GM21447 (cell line): ENCODE results near the gene DGCR6L.
"Not testable (repeated sequence)": the region's sequence is repeated elsewhere in the genome, so short reads cannot be mapped to it uniquely, and the experiment has no call there.

Source experiments
- ATAC-seq: cut with Tn5 transposase; IDR thresholded peaks from one replicate; pipeline ENCODE4 v1.9.1; 2021; ENCODE audit not compliant: unreplicated experiment

DGCR6L gene

DNA sequence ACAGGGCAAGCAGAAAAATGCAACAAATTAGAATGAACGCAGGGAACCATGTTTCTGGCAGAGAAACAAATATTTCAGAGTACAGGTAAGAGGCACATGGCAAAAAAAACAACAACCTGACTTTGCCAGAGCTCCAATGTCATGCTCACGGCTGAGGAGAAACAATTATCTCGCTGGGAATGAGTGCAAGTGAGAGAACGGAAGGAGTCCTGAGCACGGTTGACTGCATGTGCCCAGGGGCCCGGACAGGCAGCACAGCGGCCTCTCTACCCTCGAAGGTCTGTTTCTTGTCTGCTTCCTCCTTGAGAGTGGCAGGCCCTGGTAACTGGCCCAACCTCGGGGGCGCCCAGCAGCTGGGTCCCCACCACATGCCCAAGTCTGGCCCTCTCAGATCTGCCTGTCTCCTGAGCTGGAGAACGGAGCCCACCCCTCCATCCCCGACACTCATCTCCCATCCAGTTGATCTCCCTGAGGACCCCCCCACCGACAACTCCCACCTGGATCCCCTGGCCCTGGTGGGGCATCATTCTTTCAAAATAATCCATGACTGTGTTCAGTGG is 27.1 kb downstream of the DGCR6L start:
- no peak for ATAC-seq

DNA sequence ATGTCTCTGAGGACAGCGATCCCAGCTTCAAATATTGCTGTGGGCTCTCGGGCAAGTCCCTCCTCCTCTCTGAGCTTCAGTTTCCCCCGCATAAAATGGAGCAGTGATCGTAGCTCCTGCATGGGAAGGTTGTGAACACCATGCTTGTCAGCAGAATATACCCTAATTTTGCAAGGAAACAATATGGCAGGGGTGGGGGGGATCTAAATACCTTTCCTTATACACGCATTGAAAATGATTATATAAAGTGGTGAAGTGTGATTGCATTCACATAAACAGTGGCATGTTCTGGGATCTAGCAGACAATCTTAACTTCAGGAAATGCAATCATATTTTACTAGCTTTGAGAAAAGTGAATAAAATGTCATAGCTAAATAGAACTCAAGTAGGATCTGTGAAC is 27.8 kb downstream of the DGCR6L start:
- no peak for ATAC-seq

DNA sequence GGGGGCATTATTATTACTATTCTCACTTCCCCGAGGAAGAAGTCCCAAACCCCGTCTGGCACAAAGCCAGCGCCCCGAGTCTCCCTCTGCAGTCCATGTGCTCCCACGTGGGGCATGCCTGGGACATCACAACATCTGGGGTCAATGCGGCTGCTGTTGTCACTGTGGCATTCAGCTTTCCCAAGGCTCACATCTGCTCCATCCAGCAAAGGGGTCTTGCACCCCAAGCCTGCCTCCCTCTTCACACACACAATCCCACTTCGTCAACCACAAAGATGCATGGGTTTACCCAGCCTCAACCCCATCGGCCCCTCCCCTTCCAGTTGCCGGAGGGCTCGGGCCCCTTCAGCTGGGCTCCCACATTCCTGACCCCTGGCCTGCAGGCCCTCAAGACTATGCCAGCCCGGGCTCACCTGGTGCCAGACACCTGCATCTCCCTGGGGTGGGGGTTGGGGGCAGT is 28.2 kb downstream of the DGCR6L start:
- ATAC-seq, result no peak

DNA sequence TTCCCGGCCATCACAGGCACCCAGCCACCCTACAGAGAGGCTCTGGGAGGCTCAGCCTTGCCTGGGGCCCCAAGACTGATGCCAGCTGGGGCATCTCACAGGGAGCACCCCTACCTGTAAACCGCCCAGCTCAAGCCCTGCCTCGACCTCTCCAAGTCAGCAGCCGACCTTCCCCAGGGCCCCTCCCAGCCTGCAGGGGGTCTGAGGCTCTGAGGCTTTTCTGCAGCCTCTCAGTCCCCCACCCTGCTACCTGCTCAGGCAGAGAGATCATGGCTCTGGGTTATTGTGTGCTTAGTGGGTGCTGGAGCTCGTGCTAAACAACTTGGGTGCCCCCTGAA is 28.6 kb downstream of the DGCR6L start:
- no peak for ATAC-seq

DNA sequence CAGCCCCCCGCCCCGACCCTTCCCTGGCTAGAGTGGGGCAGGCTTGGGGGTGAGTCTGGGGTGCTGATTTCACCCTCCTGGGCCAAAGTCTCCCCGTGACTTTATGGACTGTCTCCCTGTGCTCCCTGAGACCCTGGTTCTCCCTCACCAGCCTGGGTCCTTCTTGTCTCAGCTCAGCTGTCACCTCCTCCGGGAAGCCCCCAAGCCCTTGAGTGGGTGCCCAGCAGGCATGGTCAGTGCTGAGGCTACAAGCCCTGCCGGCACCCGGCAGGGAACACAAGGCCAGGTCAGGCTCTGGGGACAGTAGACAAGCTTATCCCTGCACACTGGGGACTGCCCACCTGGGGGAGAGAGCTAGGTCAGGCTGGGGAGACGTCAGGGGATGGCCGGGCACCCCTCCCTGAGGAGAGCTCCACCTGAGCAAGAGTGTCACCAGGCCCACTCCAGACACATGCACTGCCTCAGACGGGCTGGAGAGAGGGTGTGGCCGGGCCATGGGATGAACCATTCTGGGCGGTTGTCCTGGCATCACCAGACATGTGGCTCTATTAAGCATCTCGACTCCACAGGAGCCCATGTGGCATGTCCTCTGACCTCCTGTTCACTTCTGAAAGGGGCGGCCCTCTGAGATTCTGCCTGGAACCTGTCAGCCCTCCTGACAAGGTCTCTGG is 29.1 kb downstream of the DGCR6L start:
- ATAC-seq, result no peak

DNA sequence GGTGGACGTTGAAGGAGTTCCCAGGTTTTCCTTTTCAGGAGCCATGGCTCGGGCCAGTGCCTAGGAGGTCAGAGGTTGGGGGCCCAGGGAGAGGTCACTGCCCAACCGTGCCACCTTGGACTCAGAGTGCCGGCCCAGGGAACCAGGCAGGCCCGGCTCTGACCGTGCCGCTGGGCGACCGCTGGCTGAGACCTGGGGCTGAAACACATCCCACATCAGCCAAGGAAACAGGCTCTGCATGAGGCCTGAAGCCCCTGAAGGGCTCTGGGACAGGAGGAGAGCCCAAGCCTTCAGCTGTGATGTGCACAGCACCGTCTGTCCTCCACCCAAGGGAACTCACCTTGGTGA is 29.8 kb downstream of the DGCR6L start:
- no peak for ATAC-seq

DNA sequence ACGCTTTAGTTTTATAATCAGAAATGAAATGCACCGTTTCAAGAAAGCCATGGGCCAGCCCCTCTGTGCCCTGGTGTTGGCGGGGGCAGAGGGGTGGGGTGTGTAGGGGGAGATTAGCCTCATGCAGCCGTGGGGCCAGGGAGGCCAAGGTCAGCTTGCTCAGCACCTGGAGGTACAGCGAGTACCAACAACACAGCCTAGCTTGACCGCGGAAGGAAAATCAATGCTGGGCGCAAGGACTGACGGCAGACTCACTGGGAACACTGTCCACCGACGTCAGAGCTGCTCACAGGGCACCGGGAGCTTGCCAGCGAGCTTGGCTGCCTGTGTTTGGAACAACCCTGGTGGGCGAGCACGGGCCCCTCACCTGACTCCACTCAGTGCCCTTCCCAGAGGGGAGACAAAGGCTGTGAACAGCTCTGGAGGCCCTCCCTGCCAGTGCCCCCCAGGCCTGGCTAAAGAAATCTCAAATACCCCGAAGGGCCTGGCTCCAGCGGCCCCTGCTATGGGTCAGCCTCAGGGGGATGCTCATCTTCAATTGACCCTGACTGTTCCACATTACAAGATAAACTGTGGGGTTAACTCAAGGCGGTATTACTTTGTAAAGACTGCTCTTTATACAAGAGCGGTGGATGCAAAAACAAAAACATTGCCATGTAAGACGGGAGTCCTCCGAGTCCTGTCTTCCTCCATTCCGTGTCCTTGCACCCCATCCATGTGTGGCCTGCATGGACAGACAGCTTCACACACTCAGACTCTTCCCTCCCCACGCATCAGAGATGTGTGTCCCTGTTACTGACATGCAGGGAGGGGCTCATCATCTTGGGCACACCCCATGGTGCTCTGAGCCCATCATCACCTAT is 30.4 kb downstream of the DGCR6L start:
- ATAC-seq, result not testable (repeated sequence)

DNA sequence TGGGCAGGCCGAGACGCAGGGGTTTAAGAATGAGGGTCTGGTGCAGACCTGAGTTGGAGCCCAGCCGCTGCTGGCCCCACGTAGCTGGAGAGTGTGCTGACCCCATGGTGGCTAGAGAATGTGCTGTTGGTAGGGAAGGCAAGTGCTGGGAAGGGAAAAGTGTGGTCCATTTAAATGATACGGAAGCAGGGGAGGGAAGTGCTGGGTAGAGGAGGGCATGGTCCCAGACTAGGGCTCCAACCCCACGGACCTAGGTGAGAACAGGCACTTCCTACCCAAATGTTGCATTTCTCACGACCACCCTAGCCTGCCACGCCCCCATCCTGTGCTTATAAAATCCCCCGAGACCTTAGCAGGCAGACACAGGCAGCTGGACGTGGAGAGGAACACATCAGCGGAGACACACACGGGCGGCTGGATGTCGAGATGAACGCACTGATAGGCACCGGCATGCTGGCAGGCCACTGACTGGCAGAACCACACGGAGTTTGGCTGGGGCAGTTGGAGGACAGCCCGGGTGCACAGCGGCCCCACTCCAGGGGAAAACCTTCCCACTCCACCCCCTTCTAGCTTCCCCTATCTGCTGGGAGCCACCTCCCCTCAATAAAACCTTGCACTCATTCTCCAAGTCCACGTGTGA is 33.0 kb downstream of the DGCR6L start:
- not testable (repeated sequence) for ATAC-seq

DNA sequence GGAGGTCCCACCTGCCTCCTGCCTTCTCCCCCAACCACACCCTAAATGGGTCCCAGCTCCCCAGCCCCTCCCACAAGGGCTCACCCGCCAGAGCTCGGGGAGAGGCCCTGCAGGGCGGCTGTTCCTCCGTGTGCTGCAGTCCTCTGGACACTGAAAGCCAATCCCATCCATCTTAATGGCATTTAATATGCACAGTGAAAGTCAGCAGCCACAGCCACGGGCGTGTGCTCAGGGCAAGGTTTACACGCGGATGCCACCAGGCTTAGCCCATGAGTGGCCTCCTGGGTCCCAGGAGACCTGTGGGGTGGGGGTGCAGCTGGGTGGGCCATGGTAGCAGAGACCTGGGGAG is 33.6 kb downstream of the DGCR6L start:
- not testable (repeated sequence) for ATAC-seq

DNA sequence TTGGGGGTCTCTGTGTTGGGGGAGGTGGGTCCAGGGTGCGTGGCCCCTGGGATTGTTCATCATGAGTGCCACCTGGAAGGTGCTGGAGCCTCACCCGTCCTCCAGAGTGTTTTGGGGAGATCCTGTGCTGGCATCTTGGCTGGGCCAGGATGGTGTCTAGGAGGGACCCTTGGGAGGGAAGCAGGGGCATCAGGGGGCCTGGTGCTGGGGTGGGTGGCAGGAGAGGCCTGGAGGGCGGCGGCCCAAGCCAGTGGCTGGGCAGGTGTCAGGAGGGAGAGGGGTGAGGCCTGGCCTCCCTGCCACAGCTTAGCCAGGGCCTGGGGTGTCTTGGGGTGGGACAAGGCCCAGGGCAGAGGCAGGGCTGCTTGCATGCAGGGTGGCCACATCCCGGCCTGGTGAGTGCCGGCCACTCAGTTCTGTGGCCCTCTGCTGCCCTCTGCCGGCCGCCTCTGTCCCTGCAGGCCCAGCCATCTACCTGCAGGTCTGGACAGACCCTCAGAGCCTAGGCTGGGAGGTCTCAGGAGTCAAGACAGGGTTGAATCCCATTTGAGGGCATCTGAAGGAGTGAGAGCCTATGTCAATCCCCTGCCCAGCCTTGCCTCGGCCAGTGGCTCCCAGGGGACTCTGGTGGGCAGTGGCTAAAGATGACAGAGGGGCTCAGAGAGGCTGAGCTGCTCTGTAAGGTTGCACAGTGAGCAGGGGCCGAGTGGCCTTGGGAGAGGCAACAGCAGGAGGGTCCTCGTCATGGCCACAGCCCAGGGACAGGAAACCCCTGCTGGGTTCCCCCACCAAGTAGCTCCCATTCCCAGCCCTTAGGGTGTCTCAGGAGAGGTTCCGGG is 34.2 kb downstream of the DGCR6L start:
- not testable (repeated sequence) for ATAC-seq

DNA sequence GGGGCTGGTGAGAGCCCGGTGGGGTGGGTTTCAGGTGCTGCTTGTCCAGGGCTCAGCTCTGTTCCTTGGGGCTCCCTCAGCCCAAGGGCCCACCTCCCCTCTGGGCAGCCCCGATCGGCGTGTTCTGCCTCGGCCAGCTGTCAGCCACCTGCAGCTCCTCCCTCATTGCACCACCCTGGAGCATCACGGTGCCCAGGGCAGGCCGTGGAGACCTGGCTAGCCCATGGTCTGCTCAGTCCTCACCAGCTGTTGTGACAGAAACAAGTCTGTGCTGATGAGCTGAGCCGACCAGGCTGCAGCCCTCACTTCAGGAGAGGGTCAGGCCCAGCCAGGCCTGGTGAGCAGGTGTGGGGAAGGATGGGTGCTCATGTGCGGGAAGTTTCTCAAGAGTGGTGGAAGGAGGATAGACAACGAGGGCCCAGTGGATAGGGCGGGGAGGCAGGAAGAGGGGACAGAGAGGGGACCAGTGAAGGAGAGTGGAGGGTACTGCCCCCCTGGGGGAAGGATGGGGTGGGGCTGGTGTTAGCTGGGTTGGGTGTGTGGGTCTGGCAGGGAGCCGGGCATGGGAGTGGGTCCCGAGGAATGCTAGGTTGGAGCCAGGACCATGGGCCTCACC is 35.3 kb downstream of the DGCR6L start:
- no peak for ATAC-seq

DNA sequence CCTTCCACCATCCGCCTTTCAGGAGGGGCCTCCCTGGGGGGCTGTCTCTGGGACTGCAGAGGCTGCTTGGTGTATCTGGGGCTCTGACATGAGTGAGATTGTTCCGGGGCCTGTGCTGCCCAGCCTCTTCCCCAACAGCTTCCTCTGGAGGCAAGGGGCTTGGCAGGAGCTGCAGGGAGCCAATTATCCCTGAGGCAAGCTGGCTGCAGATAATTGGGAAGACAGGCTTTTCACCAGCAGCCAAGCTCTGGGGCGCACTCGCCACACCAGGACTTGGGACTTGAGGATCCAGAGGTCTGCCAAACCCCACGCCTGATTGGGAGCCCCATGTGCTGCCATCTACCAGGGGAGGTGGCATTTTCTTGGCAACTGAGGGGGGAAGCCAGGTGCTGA is 36.2 kb downstream of the DGCR6L start:
- ATAC-seq, result no peak

DNA sequence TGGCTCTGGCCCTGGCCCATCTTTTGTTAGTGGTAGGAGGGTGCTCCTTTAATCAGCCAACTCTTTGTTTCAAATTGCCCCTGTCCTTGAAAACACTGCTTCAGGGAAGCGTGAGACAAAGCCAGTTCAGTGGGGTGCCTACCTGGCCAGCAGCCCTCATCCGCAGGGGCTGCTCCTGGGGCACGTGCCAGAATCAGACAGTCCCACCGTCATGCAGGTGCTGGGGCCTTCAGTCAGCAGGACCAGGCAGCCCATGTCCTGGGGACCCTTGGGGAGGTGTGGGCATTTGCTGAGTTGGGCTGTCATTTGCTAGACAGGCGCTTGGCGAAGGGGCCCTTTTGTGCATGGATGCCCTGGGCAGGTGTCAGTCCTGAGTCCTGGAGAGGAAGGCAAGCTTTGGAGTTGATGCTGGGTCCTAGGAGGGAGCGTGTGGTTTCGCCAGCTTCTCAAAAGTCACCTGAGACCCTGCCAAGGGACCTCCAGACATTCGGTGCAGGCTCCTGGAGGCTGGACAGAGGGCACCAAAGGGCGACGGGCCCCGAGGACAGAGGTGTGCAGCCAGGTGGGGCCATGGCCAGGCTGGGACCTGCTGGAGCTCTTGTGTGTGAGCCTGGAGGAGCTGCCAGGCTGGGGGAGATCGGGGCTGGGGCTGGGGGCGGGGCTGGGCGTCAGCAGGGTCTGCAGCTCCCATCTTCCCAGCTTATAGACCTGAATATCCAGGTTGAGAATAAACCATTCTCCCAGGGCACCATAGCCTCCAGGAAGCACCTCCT is 36.8 kb downstream of the DGCR6L start:
- ATAC-seq, result no peak

DNA sequence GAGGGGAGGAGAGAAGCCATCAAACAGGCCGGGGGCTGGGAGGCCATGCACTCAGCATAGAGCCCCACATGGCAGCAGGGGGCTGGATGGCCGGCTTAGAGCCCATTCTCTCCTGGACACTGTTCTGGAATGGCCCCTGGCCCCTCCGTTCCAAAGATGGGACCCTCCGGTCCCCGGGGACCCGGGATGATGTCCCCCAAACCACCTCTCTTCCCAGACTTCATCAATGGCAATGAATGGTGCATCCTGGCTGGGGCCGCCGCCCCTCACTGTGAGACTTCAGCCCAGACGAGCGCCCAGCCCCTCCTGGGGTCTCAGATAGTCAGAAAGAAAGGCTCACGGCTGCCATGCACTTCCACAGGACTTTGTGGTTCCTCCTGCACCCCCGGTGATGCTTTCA is 38.0 kb downstream of the DGCR6L start:
- no peak for ATAC-seq

DNA sequence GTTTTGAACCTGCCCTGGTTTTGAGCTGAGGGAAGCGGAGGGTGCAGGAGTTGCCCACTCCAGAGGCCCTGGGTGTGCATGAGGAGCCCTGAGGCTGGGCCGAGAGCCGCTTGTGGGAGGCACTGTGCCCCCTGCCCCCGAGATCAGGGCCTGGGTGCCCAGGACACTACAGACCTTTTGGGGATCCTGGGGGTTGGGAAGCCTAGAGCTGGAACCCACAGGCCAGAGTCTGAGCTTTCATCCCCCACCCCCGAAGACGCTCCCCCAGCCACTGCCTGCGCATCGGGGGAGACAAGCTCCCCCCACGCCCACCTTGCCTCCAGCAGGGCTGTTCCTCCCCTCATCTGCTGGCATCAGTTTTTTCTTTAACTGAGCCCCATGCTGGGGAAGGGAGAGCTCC is 38.4 kb downstream of the DGCR6L start:
- ATAC-seq, result not testable (repeated sequence)

DNA sequence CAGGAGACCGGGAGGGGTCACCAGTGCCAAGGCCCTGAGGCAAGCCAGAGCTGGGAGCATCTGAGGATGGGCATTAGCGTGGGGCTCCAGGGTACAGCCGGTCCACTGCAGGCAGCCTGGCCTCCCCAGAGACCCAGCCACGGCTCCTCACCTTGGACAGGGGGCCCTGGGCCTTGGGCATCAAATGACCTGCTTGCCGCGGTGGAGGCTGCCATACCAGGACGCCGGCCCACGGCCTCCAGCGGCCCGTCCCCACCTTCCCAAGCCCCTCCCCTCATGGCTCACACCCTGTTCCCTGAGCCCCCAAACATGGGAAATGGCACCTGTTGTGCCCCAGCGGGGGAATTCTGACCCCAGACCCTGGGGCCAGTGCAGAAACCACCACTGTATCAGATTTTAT is 39.0 kb downstream of the DGCR6L start:
- ATAC-seq, result no peak

DNA sequence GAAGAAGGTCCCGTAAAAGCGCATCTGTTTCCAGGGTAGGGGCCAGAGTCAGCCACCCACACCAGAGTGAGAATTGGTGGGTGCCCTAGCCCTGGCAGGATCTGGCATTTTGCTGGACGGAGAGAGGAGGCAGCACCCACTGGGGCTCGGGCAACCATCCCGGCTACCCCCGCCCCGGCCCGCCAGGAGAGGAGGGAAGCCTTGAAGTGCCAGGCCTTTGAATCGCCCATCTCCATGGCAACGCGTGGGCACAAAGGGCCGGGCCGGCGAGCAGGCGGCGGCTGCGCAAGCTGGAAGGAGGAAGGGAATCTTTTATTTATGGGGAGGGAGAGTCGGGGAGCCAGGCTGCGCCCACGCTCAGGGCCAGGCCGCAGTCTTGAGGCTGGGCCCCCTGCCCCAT is 39.7 kb downstream of the DGCR6L start:
- ATAC-seq, result not testable (repeated sequence)

DNA sequence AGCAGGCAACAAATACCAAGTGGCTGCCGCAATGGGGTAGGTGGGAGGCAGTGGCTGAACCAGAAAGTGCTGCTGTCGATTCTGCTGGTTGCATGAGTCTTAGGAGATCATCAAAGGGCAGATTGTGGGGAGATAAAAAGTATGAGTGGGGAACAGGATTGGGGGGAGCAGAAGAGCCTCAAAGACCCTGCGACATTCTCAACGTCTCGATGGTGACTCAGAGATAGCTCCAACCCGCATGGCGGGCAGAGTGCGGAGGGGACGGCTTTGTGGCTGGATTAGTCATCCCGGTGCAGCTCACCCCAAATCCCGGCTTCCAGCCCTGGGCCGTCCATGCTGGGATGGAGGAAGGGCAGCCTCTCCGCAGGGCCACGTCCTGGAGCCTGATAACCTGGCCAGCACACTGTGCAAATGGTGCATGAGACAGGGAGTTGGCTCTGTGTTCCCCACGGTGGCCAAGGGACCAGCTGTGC is 40.2 kb downstream of the DGCR6L start:
- ATAC-seq, result no peak

DNA sequence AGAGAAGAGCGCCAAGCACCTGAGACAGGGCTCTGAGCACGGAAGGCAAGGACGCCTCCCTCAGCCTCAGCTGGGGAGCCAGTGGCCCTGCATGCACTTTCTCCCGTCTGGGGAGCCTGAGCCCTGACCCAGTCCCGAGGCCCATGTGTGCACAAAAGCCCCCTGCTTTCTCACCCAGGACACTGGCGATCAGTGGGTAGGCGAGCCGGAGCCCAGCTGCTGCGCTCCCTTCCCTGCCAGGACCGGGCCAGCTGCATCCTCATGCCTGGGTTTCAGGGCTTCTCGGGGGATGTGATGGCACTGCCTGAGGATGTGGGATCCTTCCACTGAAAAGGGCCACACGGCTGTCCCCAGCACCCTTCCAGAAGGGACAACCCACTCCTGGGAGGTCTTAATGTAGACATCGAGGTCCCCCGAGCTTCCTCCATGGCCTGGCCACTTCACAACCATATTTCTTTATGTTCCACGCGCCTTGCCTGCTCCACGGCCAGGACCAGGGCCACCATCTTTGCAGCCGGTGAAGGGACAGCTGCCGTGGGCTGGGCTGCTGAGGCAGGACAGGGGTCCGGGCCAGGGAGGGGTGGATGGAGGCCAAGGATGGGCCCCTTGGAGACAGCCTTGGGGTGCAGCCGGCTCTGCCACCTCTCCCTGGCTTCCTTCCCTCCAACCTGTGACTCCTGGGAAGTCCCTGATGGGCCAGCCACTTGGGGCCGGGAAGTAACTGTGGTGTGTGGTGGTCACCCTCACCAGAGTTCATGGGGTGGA is 41.0 kb downstream of the DGCR6L start:
- ATAC-seq, result not testable (repeated sequence)
